Right lobe of liver (tissue), 4 donors: ENCODE data around the gene TMEM120B.

Source experiments
- CTCF ChIP-seq, 4 donors: fragments of 200-600 bp in 3 of 4; fragments of 450-650 bp in 1 of 4; IDR thresholded peaks; one replicate each; pipeline versions ENCODE4 v1.5.1 to v1.8.0; 2016 to 2022; ENCODE audit warnings: antibody characterized with exemption in 4 of 4, mild to moderate bottlenecking in 2 of 4
- POLR2A ChIP-seq: fragments of 450-650 bp; IDR thresholded peaks from one replicate; pipeline ENCODE4 v1.6.1; 2017; ENCODE audit warnings: antibody characterized with exemption, mild to moderate bottlenecking
- donor health status: DM: no; HTN: no; CAD: no.
- donor health status: DM: no; HTN: no; CAD: no.
- donor health status: DM: no; HTN: yes; CAD: no.

GRCh38 chr12:121748218-121748570 is 35.6 kb downstream of the TMEM120B start:
- TF ChIP-seq CTCF (IDR thresholded peaks at IDR 0.05) (no peak), POLR2A (no peak)
